Mucosa of descending colon (tissue), 3 donors: Measurements from ENCODE around the gene KMT2D. TPM values are rescaled to one million over a fixed set of nuclear protein-coding genes. Genes with fewer than 3 reads are reported as not detected.

Experiments used
- ATAC-seq: fragments of 200-7000 bp; cut with Tn5 transposase; one replicate; pipeline ENCODE4 v1.9.1; 2020; ENCODE audit warnings: mild to moderate bottlenecking, moderate library complexity
- DNase-seq, 3 donors: peaks; one replicate each; pipeline ENCODE4 v3.0.0-alpha.2; 2020
- H3K36me3 ChIP-seq: fragments of 200-600 bp; one replicate; pipeline ENCODE4 v1.8.0; 2021; ENCODE audit warnings: low read depth, mild to moderate bottlenecking
- H3K4me1 ChIP-seq: fragments of 200-600 bp; one replicate; pipeline ENCODE4 v1.8.0; 2021; ENCODE audit warnings: low read depth, mild to moderate bottlenecking
- H3K4me3 ChIP-seq: fragments of 200-600 bp; one replicate; pipeline ENCODE4 v1.8.0; 2021; ENCODE audit warnings: mild to moderate bottlenecking
- H3K9me3 ChIP-seq: fragments of 200-600 bp; one replicate; pipeline ENCODE4 v1.8.0; 2021; ENCODE audit warnings: mild to moderate bottlenecking
- intact Hi-C, 2 donors: fragments of 100-400 bp; cut with DNase I in 1 of 2; cut with micrococcal nuclease in 1 of 2; formaldehyde crosslinking; loops; one replicate each; pipeline versions ENCODE4 v1.11.0 to v1.11.1; 2022; cut with DNase I, micrococcal nuclease
- total RNA-seq, 3 donors: library from RNA; stranded (reverse); fragmentation: NEBNext Ultra II Directional in 2 of 3; extraction: Animal tissue kit (Norgen Biotek cat#: 25700) in 2 of 3; gene quantifications; one replicate each; pipeline versions ENCODE4 v1.2.1 to v1.2.4, GENCODE V29; 2021 to 2023
- TF ChIP-seq, protein P1 (sequence below): fragments of 200-600 bp; IDR thresholded peaks from one replicate; pipeline ENCODE4 v1.8.0; 2022; ENCODE audit warnings: antibody characterized with exemption, mild to moderate bottlenecking
- donor health status: DM: no; HTN: no; CAD: no; lungs with moderate emphysema.
- donor health status: DM: no; HTN: no; CAD: no.
- donor health status: DM: no; HTN: yes; CAD: no.

The KMT2D gene
- total RNA-seq, 3 donors from 2014 or later: 83.3 to 102 (median 88.5) TPM

- peak; percentile 30 for ATAC-seq
- intact Hi-C loops: no loop called here
- TF ChIP-seq, protein P1, sequence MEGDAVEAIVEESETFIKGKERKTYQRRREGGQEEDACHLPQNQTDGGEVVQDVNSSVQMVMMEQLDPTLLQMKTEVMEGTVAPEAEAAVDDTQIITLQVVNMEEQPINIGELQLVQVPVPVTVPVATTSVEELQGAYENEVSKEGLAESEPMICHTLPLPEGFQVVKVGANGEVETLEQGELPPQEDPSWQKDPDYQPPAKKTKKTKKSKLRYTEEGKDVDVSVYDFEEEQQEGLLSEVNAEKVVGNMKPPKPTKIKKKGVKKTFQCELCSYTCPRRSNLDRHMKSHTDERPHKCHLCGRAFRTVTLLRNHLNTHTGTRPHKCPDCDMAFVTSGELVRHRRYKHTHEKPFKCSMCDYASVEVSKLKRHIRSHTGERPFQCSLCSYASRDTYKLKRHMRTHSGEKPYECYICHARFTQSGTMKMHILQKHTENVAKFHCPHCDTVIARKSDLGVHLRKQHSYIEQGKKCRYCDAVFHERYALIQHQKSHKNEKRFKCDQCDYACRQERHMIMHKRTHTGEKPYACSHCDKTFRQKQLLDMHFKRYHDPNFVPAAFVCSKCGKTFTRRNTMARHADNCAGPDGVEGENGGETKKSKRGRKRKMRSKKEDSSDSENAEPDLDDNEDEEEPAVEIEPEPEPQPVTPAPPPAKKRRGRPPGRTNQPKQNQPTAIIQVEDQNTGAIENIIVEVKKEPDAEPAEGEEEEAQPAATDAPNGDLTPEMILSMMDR: no peak
- no peaks in the 10 kb centered on the region for H3K9me3 ChIP-seq
- peak in 2 of 3 donors; percentile 33 to 48 for DNase-seq
- no peaks in the 10 kb centered on the region for H3K36me3 ChIP-seq
- peaks cover 32% of the 10 kb centered on the region for H3K4me1 ChIP-seq
- H3K4me3 ChIP-seq: no peak within 1 kb of the TSS
Observed at GRCh38 chr12:49094160-49094974, 33.8 kb upstream of the KMT2D start, which contains the start of gene DHH. Gene DHH (minus strand): TSS chr12:49094801. CDS start chr12:49094512, 289 bp downstream.

GRCh38 chr12:49093792-49094159 is 33.2 kb upstream of the KMT2D start:
- Histone ChIP-seq H3K4me1 (peaks cover 32% of the 10 kb centered on the region), H3K4me3 (no peak overlapping the region), H3K9me3 (no peaks in the 10 kb centered on the region), H3K36me3 (no peaks in the 10 kb centered on the region)
- DNase-seq (no peak), ATAC-seq (no peak)
- TF ChIP-seq, protein P1: no peak
- intact Hi-C loops: no loop called here

- no peaks in the 10 kb centered on the region for H3K9me3 ChIP-seq
- H3K4me3 ChIP-seq: no peak overlapping the region
- DNase-seq (no peak), ATAC-seq (no peak)
- H3K4me1 ChIP-seq: peaks cover 36% of the 10 kb centered on the region
- TF ChIP-seq, protein P1: no peak
- no peaks in the 10 kb centered on the region for H3K36me3 ChIP-seq
- intact Hi-C loops: no loop called here
Observed at GRCh38 chr12:49092816-49093406, 32.3 kb upstream of the KMT2D start.

DNA sequence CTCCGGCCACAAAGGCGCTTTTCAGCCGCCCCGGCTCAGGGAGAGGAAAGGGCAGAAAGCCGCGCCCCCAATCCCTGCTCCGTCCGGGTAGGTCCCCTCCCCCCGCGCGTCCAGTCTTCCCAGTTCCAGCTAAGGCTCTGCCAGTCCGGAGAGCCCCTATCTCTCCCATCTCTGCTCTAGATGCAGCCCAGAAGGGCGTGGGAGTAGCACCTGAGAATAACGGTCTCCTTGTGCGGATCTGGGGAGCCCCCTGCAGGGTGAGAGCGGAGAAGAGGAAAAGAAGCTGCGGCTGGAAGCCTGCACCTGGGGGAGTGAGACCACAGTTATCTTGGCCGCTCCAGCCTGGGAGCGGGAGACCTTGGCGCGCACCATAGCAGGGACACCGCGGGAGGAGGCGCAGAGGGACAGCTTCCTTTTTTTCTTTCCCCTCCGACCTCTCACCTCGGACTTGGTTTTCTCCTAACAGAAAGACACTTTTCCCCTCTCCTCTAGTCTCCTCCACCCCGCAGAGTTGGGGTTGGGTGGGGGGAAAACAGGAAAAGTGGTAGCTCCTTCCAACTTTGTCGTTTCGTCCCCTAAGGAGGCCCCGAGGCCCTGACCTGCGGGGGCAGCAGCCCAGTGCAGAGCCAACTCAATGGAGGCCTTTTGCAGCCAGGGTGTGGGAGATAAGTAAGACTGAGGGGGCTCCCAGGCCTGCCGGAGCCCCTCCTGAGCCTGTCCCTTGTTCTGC is 31.7 kb upstream of the KMT2D start:
- H3K4me3 ChIP-seq: no peak overlapping the region
- DNase-seq: peak in 1 of 3 donors; percentile 34
- peak; percentile 18 for ATAC-seq
- intact Hi-C loops: no loop called here
- no peaks in the 10 kb centered on the region for H3K9me3 ChIP-seq
- H3K36me3 ChIP-seq: no peaks in the 10 kb centered on the region
- H3K4me1 ChIP-seq: peaks cover 36% of the 10 kb centered on the region
- TF ChIP-seq, protein P1: no peak

DNA sequence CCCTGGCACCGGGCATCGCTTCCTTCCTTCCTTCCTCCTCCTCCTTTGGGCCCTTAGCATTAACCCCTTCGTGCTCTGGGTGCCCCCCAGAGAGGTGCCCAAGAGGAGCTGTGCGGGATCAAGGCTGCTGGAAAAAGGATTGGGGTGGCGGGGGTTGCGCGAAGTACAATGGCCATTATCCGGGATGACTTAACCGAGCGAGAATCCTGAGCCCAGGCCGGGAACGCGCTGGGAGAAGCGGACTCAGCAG is 31.2 kb upstream of the KMT2D start:
- DNase-seq (no peak), ATAC-seq (no peak)
- Histone ChIP-seq H3K9me3 (no peaks in the 10 kb centered on the region), H3K36me3 (no peaks in the 10 kb centered on the region), H3K4me3 (no peak overlapping the region), H3K4me1 (peaks cover 36% of the 10 kb centered on the region)
- intact Hi-C loops: no loop called here
- TF ChIP-seq, protein P1: no peak
